SK-N-SH (cell line): Measurements from ENCODE around the gene IDUA. TPM values are rescaled to one million over a fixed set of nuclear protein-coding genes. Genes with fewer than 3 reads are reported as not detected.

Source experiments
- CTCF ChIA-PET: fragments of 300-600, 350-600 bp; formaldehyde crosslinking; extraction: SDS; loops from one replicate; lab custom pipeline; 2021; lab: Yijun Ruan, JAX
- POLR2A ChIA-PET: fragments of 350-600 bp; sonication (Branson Sonifier 250); formaldehyde crosslinking; extraction: SDS; loops from one replicate; lab custom pipeline; 2020; ENCODE audit warnings: antibody characterized with exemption, inconsistent platforms; lab: Yijun Ruan, JAX
- DNase-seq: peaks from one replicate; pipeline ENCODE4 v3.0.0; 2012
- H2AFZ ChIP-seq: fragments of 200-600 bp; sonication (generic); 2 replicates; pipeline ENCODE4 v1.8.1; 2016; ENCODE audit warnings: antibody characterized with exemption, mild to moderate bottlenecking, low read depth
- H3F3A ChIP-seq: fragments of 200-600 bp; sonication (generic); replicated peaks from 2 replicates; pipeline ENCODE3; 2016; ENCODE audit warnings: antibody characterized with exemption, mild to moderate bottlenecking; ENCODE audit not compliant: insufficient read depth
- H3K27ac ChIP-seq, 2 experiments: fragments of 200-500 bp in 1 of 2; fragments of 200-600 bp in 1 of 2; sonication (Bioruptor generic) in 1 of 2; sonication (generic), shearing (Covaris generic) in 1 of 2; 2 replicates each; pipeline versions ENCODE4 v1.5.1 to v1.6.1; 2014 to 2016; ENCODE audit warnings: low read depth in 2 of 2, inconsistent platforms in 1 of 2, low read length in 1 of 2, mild to moderate bottlenecking in 1 of 2, mixed read lengths in 1 of 2
- H3K27me3 ChIP-seq: fragments of 200-600 bp; sonication (generic), shearing (Covaris generic); 2 replicates; pipeline ENCODE4 v1.6.1; 2016; ENCODE audit warnings: mixed run types; ENCODE audit not compliant: insufficient read depth
- H3K36me3 ChIP-seq, 2 experiments: fragments of 200-500 bp in 1 of 2; fragments of 200-600 bp in 1 of 2; sonication (Bioruptor generic) in 1 of 2; sonication (generic) in 1 of 2; replicated peaks in 1 of 2; 2 replicates each; pipeline versions ENCODE3 to v1.5.1; 2014 to 2016; ENCODE audit warnings: low read length in 1 of 2, mild to moderate bottlenecking in 1 of 2; ENCODE audit not compliant: insufficient read depth in 2 of 2, control insufficient read depth in 1 of 2
- H3K4me1 ChIP-seq, 2 experiments: fragments of 200-500 bp in 1 of 2; fragments of 200-600 bp in 1 of 2; sonication (Bioruptor generic) in 1 of 2; sonication (generic), shearing (Covaris generic) in 1 of 2; 2 replicates each; pipeline versions ENCODE4 v1.5.1 to v1.6.1; 2014 to 2016; ENCODE audit warnings: low read depth in 1 of 2, low read length in 1 of 2, mixed run types in 1 of 2; ENCODE audit not compliant: insufficient read depth in 2 of 2, control insufficient read depth in 1 of 2
- H3K4me2 ChIP-seq: fragments of 200-600 bp; sonication (generic), shearing (Covaris generic); 2 replicates; pipeline ENCODE4 v1.6.1; 2017; ENCODE audit warnings: mixed run types
- H3K4me3 ChIP-seq, 2 experiments: fragments of 200-500 bp in 1 of 2; fragments of 200-600 bp in 1 of 2; sonication (Bioruptor generic) in 1 of 2; sonication (generic), shearing (Covaris generic) in 1 of 2; 2 replicates each; pipeline versions ENCODE4 v1.5.1 to v1.8.1; 2014 to 2016; ENCODE audit warnings: low read depth in 2 of 2, inconsistent platforms in 1 of 2, low read length in 1 of 2, mild to moderate bottlenecking in 1 of 2, mixed read lengths in 1 of 2, moderate library complexity in 1 of 2
- H3K79me2 ChIP-seq: fragments of 200-600 bp; sonication (generic); 2 replicates; pipeline ENCODE4 v1.8.1; 2017; ENCODE audit warnings: mild to moderate bottlenecking; ENCODE audit not compliant: insufficient read depth
- H3K9ac ChIP-seq: fragments of 200-600 bp; sonication (generic); 2 replicates; pipeline ENCODE4 v1.6.1; 2017; ENCODE audit warnings: mixed run types
- H3K9me2 ChIP-seq: fragments of 200-600 bp; sonication (generic); 2 replicates; pipeline ENCODE4 v1.6.1; 2017; ENCODE audit warnings: mixed run types
- H3K9me3 ChIP-seq: fragments of 200-600 bp; sonication (generic); 2 replicates; pipeline ENCODE4 v1.6.1; 2017; ENCODE audit warnings: mixed run types, mild to moderate bottlenecking, moderate library complexity
- H4K20me1 ChIP-seq: fragments of 200-600 bp; sonication (generic); 2 replicates; pipeline ENCODE4 v1.6.1; 2017; ENCODE audit warnings: mild to moderate bottlenecking, mixed run types; ENCODE audit not compliant: insufficient read depth
- CHD2 ChIP-seq: fragments of 150-350 bp; IDR thresholded peaks from 2 replicates; pipeline ENCODE4 v1.6.1; 2018; ENCODE audit warnings: low read length; ENCODE audit not compliant: partially characterized antibody
- ELF1 ChIP-seq: IDR thresholded peaks from 2 replicates; pipeline ENCODE4 v1.4.0; 2012
- EZH2phosphoT487 ChIP-seq: fragments of 200-600 bp; sonication (generic); IDR thresholded peaks from 2 replicates; pipeline ENCODE4 v1.6.1; 2017; ENCODE audit warnings: low read depth, mixed run types, mild to moderate bottlenecking, antibody characterized with exemption, moderate library complexity, borderline replicate concordance
- GATA2 ChIP-seq: sonication (generic); formaldehyde crosslinking; IDR thresholded peaks from 2 replicates; pipeline ENCODE4 v1.5.0; 2020; ENCODE audit warnings: mild to moderate bottlenecking, missing genetic modification reagents
- IRF3 ChIP-seq: fragments of 150-350 bp; IDR thresholded peaks from 2 replicates; pipeline ENCODE4 v1.6.1; 2016; ENCODE audit warnings: mild to moderate bottlenecking, low read depth, low read length
- MAX ChIP-seq: IDR thresholded peaks from 2 replicates; pipeline ENCODE4 v1.4.0; 2012; ENCODE audit warnings: low read depth
- MEF2A ChIP-seq: IDR thresholded peaks from 2 replicates; pipeline ENCODE4 v1.4.0; 2012; ENCODE audit warnings: low read depth, borderline replicate concordance
- NFIC ChIP-seq: IDR thresholded peaks from 2 replicates; pipeline ENCODE4 v1.4.0; 2012; ENCODE audit warnings: borderline replicate concordance
- PBX3 ChIP-seq: IDR thresholded peaks from 2 replicates; pipeline ENCODE4; 2012
- RCOR1 ChIP-seq: fragments of 150-350 bp; IDR thresholded peaks from 2 replicates; pipeline ENCODE4 v1.6.1; 2017; ENCODE audit warnings: antibody characterized with exemption, low read length
- REST ChIP-seq: IDR thresholded peaks from 2 replicates; pipeline ENCODE4 v1.6.1; 2012; ENCODE audit warnings: mild to moderate bottlenecking, low read depth, low read length, moderate library complexity
- RXRA ChIP-seq: IDR thresholded peaks from 2 replicates; pipeline ENCODE4 v1.4.0; 2012; ENCODE audit warnings: low read depth, mild to moderate bottlenecking, borderline replicate concordance
- USF1 ChIP-seq: IDR thresholded peaks from 2 replicates; pipeline ENCODE4 v1.4.0; 2012; ENCODE audit warnings: low read depth, borderline replicate concordance
- YY1 ChIP-seq: IDR thresholded peaks from 2 replicates; pipeline ENCODE4 v1.4.0; 2012; ENCODE audit warnings: low read depth, mild to moderate bottlenecking
- WGBS: methylation state at CpG from one replicate; pipeline ENCODE4 v1.1.6; 2017; ENCODE audit warnings: low lambda C conversion rate; 5-methylcytosine and 5-hydroxymethylcytosine counted together
- polyA plus RNA-seq, 3 experiments: library from polyadenylated mRNA; depleted of rRNA; stranded (reverse); fragments of >200 nt; gene quantifications; 2 replicates each; pipeline ENCODE4 v1.2.3, GENCODE V29; 2012

IDUA gene
- polyA plus RNA-seq, 1 of the 3 experiments (the other 2 are of a cell fraction), result 24.4 TPM

- TF ChIP-seq USF1 (no peak), YY1 (no peak), MAX (no peak), CHD2 (no peak), ELF1 (no peak)
Observed at GRCh38 chr4:966266-967112, 20.4 kb upstream of the IDUA start (continued).

GRCh38 chr4:967113-968104 lies 19.4 kb upstream of the IDUA start:
- ChIA-PET CTCF (interaction anchor here (2.1 kb wide), 1 partner anchor 20 kb away, joined by 7 read pairs; the partner anchor contains the start of gene IDUA), POLR2A (no interaction called here)
- H4K20me1 ChIP-seq, result peaks cover 16% of the 10 kb centered on the region
- no peak overlapping the region for H3K4me3 ChIP-seq
- peaks cover 7 to 11% of the 10 kb centered on the region in 2 experiments; a peak in 1 of 4 replicates for H3K4me1 ChIP-seq
- H3K79me2 ChIP-seq, result peaks cover 16% of the 10 kb centered on the region; the same call in 1 of the 2 replicates
- 94% methylated on average over 46 of the region's 76 CpGs for WGBS
- no peaks in the 10 kb centered on the region for H3F3A ChIP-seq
- no peak overlapping the region for H3K4me2 ChIP-seq
- TF ChIP-seq GATA2 (CRISPR knock-in tag) (no peak), NFIC (no peak), REST (no peak), EZH2phosphoT487 (no peak), IRF3 (no peak), RCOR1 (no peak), MEF2A (no peak), RXRA (no peak), USF1 (no peak), ELF1 (no peak), PBX3 (no peak)
- H3K9me3 ChIP-seq, result no peaks in the 10 kb centered on the region
- H2AFZ ChIP-seq, result no peak overlapping the region
- H3K27me3 ChIP-seq, result no peaks in the 10 kb centered on the region
- no peak overlapping the region for H3K9ac ChIP-seq
- no peaks in the 10 kb centered on the region for H3K9me2 ChIP-seq
- no peak for DNase-seq
- no peak overlapping the region for H3K27ac ChIP-seq
- H3K36me3 ChIP-seq, result peaks cover 0 to 34% of the 10 kb centered on the region in 2 experiments
